Stimulated activated CD8-positive, alpha-beta memory T cell treated with anti-CD3 and anti-CD28 coated beads, Interleukin-15, amount 100 ng/mL, for 24 hours (primary cell): ENCODE data around the gene CHN2.
"Not testable (repeated sequence)": the region's sequence is repeated elsewhere in the genome, so short reads cannot be mapped to it uniquely, and the experiment has no call there.

Source experiments
- DNase-seq: peaks from one replicate; pipeline ENCODE4 v3.0.0-alpha.2; 2020; ENCODE audit warnings: low read depth

The CHN2 gene

GRCh38 chr7:29256693-29257002 lies 62.1 kb downstream of the CHN2 start:
- DNase-seq: no peak

- DNase-seq: no peak
Observed at GRCh38 chr7:29258951-29259350, 64.4 kb downstream of the CHN2 start.

GRCh38 chr7:29262191-29262917 lies 67.8 kb downstream of the CHN2 start:
- DNase-seq: no peak

- not testable (repeated sequence) for DNase-seq
Observed at GRCh38 chr7:29263601-29264207, 69.1 kb downstream of the CHN2 start.

- DNase-seq: no peak
Observed at GRCh38 chr7:29265208-29265923, 70.8 kb downstream of the CHN2 start.

GRCh38 chr7:29269935-29270334 lies 75.4 kb downstream of the CHN2 start:
- no peak for DNase-seq

- DNase-seq: no peak
Observed at GRCh38 chr7:29270594-29271318, 76.2 kb downstream of the CHN2 start.

GRCh38 chr7:29271319-29271658 lies 76.7 kb downstream of the CHN2 start:
- DNase-seq: no peak

GRCh38 chr7:29272057-29272456 lies 77.5 kb downstream of the CHN2 start:
- DNase-seq: no peak

- no peak for DNase-seq
Observed at GRCh38 chr7:29274146-29275017, 79.8 kb downstream of the CHN2 start.

- no peak for DNase-seq
Observed at GRCh38 chr7:29275018-29275318, 80.4 kb downstream of the CHN2 start.

GRCh38 chr7:29275493-29275892 lies 80.9 kb downstream of the CHN2 start:
- DNase-seq: no peak

GRCh38 chr7:29276199-29276598 lies 81.6 kb downstream of the CHN2 start:
- DNase-seq: no peak

GRCh38 chr7:29276806-29277205 lies 82.2 kb downstream of the CHN2 start:
- DNase-seq: no peak

- DNase-seq: no peak
Observed at GRCh38 chr7:29277436-29278215, 83.1 kb downstream of the CHN2 start.

GRCh38 chr7:29278337-29279069 lies 83.9 kb downstream of the CHN2 start:
- no peak for DNase-seq

GRCh38 chr7:29281782-29282541 lies 87.4 kb downstream of the CHN2 start:
- no peak for DNase-seq

- DNase-seq: no peak
Observed at GRCh38 chr7:29282819-29283414, 88.3 kb downstream of the CHN2 start.

GRCh38 chr7:29284696-29285443 lies 90.3 kb downstream of the CHN2 start:
- DNase-seq: no peak
